ENCODE results near the gene SUFU.

SUFU gene

DNA sequence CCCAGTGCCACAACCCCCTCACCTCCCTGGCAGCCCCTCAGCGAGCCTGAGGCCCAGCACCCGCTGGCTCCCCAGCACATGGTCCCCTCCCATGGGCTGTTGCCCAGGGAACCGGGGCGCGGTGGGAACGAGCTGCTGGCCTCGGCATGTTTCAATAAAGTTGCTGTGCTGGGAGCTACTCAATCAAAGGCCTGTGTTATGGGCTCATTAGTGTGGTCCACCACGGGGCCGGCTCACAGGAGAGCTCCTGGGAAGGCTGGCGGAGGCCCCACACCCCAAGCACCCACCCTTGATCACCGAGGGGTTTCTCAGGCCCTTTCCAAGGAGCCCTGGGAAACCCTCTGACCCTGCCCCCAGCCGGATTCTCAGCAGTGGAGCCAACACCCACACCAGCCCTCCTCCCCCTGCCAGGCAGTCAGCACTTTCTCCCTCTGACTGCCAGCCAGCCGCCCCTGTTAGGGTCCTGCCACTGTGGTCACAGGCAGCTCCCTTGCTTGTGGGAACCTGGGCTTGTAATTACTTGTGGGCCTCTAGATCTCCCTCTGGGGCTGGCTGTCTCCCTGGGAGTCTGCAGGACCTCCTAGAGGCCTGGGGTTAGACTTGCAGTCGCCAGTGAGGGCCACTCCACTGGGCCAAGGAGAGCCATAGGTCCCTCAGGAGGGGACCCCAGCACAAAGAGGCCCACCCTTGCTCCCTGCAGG is 115.7 kb downstream of the SUFU start:
- DNase-seq (ENCODE audit: low read depth, low spot score) = no peak

DNA sequence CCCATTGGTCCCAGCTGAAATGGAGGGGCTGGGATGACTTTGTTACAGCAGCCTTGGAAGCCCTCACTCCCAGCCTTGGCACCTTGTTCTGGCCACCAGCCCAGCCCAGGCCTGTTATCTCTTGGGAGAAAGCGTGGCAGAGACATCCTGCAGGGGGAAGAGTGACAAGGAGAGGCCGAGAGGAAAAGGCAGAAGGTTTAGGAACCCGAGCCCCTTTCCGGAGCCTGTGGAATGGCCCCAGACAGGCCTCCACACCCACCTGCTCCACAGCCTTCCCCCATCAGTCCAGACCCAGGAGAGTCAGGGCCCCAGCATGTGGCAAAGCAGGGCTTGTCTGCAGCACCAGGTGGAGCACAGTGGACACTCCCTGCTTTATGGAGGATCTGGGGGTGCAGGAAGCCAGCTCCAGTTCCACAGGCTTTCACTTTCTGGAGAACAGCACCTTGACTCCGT is 116.4 kb downstream of the SUFU start:
- DNase-seq (ENCODE audit: low read depth, low spot score) = no peak

DNA sequence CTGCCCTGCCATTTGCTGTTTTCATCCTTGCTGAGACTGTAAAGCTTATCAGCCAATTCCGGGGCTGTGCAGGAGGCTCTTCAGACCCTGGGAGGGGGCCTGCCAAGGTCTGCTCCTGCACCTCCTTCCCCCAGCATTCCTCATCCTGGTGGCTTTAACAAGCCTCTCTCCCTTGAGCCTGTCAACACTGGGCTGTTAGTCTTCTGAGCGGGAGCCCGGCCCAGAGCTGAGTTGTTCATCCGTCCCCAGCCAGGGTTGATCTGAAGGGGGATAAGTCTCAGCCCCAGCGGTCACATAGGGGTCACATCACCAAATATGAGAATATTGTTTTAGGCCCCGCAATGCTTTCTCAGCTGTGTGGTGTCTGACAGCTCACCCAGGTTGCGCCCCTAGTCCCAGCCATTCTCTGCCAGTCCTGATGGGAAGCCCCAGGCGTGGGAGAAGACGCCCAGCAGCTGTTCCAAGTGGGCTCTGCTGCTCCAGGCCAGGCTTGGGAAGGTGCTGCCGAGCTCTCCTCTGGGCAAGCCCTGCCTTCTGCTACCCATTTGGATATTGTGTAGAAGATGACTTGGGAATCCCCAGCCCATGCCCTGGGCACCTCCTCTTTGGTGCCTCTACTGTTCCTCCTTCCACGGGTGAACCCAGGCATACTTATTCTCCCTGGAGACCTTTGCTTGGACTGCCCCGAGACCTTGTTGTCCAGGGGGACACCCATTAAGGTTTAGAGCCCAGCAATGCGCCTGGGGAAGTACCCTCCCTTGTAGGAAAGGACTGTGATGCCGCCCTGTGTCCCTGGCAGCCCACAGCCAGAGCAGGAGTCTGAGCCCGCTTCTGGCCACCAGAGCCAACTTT is 117.0 kb downstream of the SUFU start:
- no peak for DNase-seq (ENCODE audit: low read depth, low spot score)

DNA sequence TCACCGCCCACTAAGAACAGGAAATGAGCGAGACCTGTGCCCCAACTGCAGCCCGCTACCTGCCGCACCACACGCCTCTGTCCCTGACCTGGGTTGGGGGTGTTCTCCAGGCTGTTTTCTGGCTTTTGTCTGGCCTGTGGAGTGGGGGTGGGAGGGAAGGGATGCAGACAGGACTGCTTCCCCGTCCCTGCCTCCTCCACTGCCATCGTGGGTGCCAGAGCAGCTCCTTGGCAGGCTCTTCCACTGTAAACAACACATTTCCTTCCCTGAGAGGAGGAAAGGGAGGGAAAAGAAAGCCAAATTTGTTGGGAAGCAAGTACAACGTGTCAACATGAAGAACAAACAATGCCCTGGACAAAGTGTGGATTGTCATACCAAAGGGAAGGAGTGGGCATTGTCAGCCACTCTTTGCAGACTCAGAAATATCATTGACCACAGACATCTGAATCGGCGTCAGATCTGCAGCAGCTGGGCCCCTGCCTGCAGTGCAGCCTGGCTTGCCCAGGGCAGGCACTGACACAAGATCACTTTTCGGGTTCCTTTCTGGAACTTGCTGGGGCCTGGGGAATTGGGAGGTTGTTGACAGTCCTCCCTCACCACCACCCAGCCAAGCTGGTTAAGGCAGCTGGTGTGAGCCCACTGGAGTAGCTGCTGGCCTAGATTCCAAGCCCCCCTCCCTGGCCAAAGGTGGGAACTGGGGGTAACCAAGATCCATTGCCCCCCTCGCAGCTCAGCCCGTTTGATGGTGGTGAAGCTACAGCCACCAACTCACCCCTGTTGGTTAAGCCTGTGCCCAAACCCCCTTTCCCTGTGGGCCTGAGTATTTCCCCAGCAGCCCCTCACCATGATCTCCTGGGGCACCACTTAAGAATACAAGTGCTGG is 117.9 kb downstream of the SUFU start:
- no peak for DNase-seq (ENCODE audit: low read depth, low spot score)

DNA sequence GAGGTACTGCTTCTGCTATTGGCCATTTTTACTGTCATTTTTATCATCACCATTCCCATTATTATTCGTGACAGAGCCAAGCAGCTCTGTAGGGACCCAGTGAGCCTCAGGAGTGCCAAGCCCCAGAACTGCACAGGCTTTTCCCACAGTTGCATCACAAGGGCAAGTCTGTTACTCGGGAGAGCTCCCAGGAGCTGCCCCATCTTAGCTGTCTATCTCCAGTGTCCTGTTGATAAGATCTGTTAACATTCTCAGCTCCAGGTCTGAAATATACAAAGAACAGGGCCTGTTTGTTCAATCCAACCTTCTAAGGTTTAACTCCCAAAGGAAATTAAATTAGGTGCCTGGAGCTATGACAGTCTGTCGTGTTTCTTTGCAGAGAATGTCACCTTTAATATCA is 120.3 kb downstream of the SUFU start:
- DNase-seq (ENCODE audit: low read depth, low spot score) = no peak

DNA sequence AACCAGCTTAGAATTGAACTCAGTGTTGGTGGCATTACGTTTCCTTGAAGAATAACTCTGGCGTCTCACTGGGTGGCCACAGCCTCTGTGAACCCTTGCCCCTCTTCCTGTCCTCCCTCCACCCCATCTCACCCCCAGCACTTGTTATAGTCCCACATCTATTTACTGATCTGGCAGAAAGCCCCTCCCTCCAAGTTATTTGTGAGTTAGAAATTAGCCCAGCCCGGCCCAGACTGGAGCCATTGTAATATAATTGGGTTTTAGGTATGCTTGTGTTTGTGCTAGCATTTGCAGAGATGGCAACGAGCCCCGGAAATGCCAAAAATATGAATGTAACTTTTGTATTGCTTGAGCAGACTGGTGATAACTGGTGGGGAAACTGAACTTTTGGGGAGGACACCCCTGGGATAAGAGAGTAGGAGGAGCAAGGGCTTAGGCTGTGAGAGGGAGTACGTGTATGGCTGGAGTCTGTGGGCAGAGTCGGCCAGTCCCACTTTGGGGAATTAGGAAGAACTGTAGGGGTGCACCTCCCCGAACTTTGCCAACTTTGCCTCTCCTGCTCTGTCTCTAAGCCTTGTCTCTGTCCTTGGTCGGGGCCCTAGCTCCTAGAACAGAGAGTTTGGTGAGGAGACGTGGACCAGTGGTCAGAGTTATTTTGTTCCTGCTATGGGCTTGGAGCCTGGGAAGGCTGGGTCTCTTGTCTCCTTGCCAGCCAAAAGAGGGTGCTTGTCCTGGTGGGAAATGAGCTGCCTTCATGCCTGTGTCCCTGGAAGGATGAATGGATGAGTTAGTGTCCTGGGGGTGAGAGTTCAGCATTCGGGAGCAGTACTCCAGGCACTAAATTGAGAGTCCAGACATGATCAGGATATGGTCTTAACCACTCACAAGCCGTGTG is 121.2 kb downstream of the SUFU start:
- no peak for DNase-seq (ENCODE audit: low read depth, low spot score)

DNA sequence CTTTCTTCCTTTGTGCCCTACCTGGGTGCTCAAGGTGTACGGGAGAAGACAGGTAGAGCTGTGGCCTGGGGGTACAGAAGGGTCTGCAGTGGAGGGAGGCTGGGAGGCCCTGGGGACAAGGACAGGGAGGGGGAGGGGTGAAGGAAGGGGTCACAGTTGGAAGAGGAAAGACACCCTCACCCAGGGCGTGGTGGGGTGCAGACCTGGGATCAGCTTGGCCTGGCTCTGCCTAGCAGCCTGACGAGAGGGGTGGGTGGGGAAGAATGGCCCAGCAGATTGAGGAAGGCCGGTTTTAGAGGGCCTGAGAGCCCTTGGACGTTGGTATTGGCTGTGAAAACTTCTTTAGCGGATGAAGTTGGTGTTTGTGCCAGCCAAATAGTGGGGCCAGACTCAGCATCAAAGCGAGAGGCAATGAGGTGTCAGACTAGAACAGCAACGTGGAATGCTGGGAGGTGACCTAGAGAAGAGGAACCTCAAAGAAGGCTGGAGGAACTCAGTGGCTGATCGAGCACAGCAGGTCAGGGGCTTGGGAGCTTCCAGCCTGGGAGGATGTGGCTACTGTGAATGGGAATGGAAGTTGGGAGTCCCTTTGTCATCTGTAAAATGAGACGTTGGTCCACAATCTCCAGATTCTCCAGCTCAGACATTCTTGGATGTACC is 122.4 kb downstream of the SUFU start:
- DNase-seq (ENCODE audit: low read depth, low spot score) = no peak

DNA sequence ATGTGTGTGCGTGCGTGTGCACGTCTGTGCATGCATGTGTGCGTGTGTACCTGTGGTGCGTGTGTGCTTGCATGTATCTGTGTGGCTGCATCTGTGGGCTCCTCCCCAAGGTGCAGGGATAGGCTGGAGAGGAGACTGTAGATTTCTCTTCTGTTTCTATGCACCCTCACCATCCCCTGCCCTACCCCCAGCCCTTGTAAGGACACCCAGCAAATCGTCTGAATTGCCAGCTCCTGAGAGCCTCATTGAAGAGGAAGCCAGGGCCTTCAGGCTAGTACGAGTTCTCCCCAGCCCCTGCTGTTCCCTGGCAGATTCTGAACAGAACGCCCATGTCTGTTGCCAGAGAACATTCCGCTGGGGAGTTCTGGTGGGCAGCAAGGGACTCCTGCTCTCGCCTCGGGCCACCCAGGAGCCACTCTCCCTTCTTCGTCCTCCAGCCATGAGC is 123.5 kb downstream of the SUFU start:
- no peak for DNase-seq (ENCODE audit: low read depth, low spot score)

DNA sequence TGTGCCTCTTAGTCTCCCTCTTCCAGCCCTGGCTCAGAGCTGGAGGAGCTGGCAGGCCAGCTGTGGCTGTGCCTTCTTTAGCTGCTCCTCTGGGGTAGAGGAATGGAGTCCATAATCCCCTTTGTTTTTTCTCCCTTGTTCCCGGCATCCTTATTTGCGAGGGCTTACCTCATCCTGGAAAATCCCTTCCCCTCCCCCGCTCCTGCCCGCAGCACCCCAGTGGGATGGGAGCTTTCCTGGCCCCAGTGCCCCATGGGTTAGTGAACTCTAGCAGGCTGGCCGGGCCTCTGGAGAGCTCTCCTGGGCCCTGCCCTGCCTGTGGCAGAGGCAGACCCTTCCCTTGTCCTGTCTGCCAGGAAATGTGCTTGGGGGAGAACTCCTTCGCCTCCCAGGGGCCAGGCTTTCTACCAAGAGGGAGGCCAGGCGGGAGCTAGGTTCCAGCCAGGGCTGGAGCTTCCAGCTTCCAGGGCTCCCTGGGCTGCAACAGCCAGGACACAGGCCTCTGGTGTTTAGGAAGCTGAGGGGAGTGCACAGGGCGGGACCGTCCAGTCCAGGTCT is 124.0 kb downstream of the SUFU start:
- no peak for DNase-seq (ENCODE audit: low read depth, low spot score)

DNA sequence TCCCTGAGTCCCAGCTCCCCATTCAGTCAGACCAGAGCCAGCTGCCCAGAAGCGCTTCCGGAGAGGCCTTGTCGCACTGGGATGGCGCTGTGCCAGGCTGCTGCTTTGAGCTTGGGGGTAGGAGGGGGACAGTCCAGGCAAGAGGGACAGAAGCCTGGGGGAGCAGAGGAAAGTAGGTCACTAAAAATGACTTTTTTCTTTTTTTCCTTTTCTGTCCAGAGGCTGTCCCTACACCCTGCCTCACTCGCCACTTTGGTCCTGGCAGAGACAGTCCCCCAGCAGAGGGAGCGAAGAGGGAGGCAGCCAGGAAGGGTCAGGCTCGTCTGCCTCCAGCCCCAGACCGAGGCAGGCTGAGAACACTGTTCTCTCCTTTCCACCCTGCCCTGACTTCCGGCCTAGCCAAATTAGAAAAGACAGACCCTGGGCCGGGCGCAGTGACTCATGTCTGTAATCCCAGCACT is 124.7 kb downstream of the SUFU start:
- DNase-seq (ENCODE audit: low read depth, low spot score) = no peak

DNA sequence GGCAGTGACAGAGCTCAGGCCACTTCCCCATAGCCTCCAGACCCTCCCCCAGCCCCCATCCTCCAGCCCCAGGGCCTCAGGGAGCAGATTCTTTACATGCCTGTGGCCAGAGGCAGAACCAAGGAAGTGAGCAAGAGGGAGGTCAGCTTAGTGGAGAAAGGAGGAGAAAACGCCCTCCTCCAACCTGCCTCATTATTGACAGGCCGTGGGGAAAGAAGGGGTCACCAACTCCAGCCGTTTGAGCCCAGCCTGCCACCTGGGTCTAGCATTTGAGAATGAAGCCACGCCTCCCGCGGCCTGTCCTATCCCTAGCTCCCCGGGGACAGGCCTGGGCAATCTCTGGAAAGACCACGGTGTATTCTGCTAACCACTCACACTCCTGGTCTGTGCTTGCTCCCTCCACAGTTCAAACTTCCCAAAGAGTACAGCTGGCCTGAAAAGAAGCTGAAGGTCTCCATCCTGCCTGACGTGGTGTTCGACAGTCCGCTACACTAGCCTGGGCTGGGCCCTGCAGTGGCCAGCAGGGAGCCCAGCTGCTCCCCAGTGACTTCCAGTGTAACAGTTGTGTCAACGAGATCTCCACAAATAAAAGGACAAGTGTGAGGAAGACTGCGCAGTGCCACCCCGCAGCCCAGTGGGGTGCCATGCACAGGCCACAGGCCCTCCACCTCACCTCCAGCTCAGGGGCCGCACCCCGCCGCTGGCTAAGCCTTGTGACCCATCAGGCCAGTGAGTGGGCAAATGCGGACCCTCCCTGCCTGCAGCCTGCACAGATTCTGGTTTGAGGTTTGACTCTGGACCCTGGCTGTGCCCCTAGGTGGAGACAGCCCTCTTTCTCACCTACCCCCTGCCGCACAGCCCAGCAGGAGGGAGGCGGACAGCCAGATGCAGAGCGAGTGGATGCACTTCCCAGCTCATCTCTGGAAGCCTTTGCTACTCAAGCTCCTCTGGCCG is 126.2 kb downstream of the SUFU start:
- no peak for DNase-seq (ENCODE audit: low read depth, low spot score)

DNA sequence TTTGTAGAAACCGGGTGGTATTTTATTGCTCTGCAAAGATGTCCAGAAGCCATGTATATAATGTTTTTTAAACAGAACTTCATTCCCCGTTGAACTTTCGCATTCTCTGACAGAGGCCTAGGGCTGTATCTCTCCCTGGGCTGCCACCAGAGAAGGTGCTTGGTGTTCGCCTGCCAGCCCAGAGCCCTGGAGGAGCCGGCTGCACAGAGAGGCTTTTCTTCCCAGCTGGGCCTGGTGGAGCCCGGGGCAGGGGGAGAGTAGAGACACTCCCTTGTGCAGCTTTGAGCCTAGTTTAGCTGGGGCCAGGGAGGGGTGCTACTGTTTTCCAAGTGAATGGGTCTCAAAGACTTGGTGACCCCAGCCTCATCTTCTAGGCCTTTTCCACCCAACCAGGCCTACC is 126.9 kb downstream of the SUFU start:
- DNase-seq (ENCODE audit: low read depth, low spot score) = no peak

DNA sequence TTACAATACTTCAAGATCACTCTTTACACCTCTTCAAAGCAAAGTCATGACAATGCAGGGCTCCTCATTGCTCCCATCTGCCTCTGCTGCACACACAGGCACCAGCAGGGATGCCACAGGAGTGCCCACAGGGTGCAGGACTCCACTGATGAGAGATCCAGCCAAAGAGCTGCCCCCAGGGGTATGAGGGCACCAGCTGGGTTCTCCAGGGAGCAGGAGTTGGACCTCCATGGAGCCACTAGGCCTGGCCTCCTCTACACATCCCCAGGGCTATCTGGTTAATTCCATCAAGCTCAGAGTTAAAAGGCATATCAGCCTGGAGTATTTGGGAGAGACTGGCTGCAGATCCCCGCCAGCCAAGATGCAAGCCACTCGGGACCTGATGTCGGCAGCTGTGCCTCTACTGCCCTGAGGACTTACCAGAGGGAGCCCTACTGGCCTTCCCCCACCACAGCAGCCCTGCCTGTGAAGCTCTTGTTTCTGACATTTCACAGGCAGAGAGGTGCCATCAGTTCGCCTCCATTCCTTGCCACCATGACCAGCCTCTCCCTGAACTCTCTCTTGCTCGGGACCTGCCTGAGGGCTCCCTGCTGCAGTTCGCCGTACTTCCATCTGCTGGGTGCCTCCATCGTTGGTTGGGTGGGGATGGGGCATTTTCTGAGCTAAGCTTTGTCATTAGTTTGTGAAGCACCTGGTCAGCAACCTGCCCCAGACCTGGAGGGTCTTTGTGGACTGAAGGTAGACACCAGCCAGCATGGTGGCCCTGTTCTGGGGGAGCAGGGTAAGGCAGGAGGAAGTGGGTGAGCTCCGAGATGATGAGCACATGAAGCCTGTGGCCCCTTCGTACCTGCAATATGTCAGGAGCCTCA is 128.0 kb downstream of the SUFU start:
- no peak for DNase-seq (ENCODE audit: low read depth, low spot score)

DNA sequence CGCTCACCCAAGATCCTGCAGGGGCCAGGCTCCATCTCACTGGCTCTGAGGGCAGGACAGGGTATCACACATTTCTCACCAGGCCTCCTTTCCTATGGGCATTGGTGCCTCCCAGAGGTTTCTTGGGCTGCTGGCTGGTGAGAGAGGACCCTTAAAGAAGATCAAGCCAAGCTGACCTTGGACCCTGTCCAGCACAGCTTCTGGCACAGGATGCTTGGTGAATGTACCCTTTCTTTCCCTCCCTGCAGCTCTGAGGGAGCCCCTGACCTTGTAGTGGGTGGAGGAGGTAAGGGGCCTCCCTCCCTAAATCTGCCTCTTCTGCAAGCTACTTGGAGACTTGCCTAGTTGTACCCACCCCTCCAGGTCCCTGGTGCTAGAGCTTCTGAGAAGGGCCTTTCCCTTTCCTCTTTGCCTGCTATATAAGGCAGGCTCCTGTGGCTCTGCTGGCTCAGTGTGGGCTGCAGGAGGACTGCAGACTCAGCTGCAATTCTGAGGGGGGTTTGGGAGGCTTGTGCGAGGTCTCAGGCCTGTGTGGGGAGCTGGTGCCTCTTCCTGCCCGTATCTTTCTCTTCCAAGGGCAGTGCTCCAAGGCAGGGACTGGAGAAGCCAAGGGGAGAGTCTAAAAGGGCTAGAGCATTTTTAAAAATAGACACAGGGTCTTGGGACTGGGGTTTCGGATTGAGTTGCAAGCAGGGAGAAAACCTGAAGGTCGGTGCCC is 128.8 kb downstream of the SUFU start:
- DNase-seq (ENCODE audit: low read depth, low spot score) = no peak

DNA sequence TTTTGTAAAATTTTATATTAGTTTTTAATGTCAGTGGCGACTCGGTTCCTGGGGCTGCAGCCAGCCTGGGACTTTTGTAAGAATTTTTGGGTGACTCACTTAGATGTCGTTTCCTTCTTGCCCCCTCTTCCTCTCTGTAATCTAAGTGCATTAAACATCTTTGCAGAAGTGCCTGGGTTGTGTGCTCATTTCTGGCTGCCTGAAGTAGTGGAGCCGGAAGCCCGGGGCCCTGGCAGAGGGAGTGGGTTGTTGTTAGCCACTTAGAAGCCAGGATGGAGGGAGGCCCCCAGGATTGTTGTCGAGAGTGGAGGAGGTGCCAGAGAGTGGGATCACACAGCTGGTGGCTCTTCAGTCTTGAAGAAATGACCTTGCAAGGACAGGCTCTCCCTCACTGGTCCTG is 129.5 kb downstream of the SUFU start:
- no peak for DNase-seq (ENCODE audit: low read depth, low spot score)

DNA sequence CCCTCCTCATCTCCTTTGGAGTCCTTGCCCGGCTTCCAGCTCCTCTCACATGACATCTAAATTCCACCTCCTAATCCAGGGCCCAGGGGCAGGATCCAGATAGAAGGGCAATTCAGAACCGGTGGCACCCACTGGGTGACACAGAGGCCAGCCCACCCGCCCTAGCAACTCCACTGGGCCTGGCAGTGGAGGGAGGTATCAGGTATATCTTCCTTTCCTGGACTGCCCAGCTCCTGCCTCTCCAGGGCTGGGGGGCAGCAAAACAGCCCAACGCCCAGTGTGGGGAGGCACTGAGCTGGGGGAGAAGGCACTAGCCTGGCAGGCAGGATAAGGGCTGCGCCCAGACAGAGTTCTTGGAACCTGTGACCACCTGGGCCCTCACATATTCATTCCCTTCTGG is 130.1 kb downstream of the SUFU start:
- no peak for DNase-seq (ENCODE audit: low read depth, low spot score)

DNA sequence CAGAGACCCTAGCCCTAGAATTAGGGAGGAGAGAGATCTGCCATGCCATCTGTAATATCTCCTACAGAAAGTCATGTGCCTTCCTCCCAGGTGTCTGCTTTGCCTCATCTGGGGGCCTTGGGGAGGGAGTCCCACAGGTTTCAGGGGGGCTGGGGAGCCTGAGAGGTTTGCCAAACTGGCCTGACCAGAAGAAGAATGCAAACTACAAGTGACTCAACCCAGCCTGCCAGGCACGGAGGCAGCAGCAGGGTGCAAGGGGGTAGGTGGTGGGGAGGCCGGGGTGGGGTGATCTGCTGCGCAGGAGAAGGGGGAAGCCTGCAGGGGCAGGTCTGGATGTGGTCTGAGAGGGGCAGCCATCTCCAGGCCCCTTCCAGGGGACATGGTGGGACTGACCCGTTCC is 130.9 kb downstream of the SUFU start:
- no peak for DNase-seq (ENCODE audit: low read depth, low spot score)

All from activated CD4-positive, CD25-positive, alpha-beta regulatory T cell treated with anti-CD3 and anti-CD28 coated beads, Interleukin-2, amount 50 U/mL, for 16 hours (primary cell).